Esophagus squamous epithelium (tissue), 5 donors: ENCODE results near the gene AS3MT. TPM values are rescaled to one million over a fixed set of nuclear protein-coding genes. Genes with fewer than 3 reads are reported as not detected.

Experiments used
- DNase-seq: peaks from one replicate; lab custom pipeline; 2025; lab: John Stamatoyannopoulos, UW
- H3K27ac ChIP-seq, 4 donors: fragments of 200-600 bp; sonication (generic); one replicate each; pipeline ENCODE4 v1.5.1; 2016 to 2019; ENCODE audit warnings: mild to moderate bottlenecking in 1 of 4
- H3K27me3 ChIP-seq, 4 donors: fragments of 200-600 bp; sonication (generic); 1 replicate in 3 of 4; 2 replicates in 1 of 4; pipeline versions ENCODE4 v1.5.1 to v1.6.0; 2017 to 2021; ENCODE audit warnings: antibody characterized with exemption in 1 of 4
- H3K36me3 ChIP-seq, 3 donors: fragments of 200-600 bp; sonication (generic); one replicate each; pipeline ENCODE4 v1.5.1; 2016 to 2019
- H3K4me1 ChIP-seq, 3 donors: fragments of 200-600 bp; sonication (generic); one replicate each; pipeline ENCODE4 v1.5.1; 2017 to 2019
- H3K4me3 ChIP-seq, 4 donors: fragments of 200-600 bp; sonication (generic); 1 replicate in 3 of 4; 2 replicates in 1 of 4; pipeline ENCODE4 v1.5.1; 2016 to 2019; ENCODE audit warnings: mild to moderate bottlenecking in 2 of 4, moderate library complexity in 1 of 4
- H3K9me3 ChIP-seq, 3 donors: fragments of 200-600 bp; sonication (generic); one replicate each; pipeline ENCODE4 v1.5.1; 2016 to 2019
- CTCF ChIP-seq, 6 experiments: fragments of 450-650 bp in 4 of 6; fragments of 200-600 bp in 2 of 6; sonication (generic) in 2 of 6; IDR thresholded peaks; one replicate each; pipeline ENCODE4 v1.5.1; 2016 to 2019; ENCODE audit warnings: antibody characterized with exemption in 6 of 6, mild to moderate bottlenecking in 4 of 6, moderate library complexity in 4 of 6
- POLR2A ChIP-seq, 4 donors: fragments of 450-650 bp; IDR thresholded peaks; one replicate each; pipeline ENCODE4 v1.6.1; 2017; ENCODE audit warnings: antibody characterized with exemption in 4 of 4, mild to moderate bottlenecking in 4 of 4, moderate library complexity in 3 of 4
- WGBS, 2 donors: methylation state at CpG; one replicate each; pipeline ENCODE4 v1.1.5; 2018; 5-methylcytosine and 5-hydroxymethylcytosine counted together
- intact Hi-C: fragments of 100-400 bp; cut with DNase I; formaldehyde crosslinking; loops from one replicate; pipeline ENCODE4 v1.15.0; 2022
- total RNA-seq, 4 donors: library from RNA; depleted of rRNA; stranded (reverse); fragments of >200 nt; gene quantifications; one replicate each; pipeline ENCODE4 v1.1.0, GENCODE V29; 2016
- donor health status: DM: yes; HTN: yes; CAD: no.

Gene AS3MT
- total RNA-seq, 4 donors from 2014 or later, result 0.44 to 4.4 (median 2.9) TPM

DNA sequence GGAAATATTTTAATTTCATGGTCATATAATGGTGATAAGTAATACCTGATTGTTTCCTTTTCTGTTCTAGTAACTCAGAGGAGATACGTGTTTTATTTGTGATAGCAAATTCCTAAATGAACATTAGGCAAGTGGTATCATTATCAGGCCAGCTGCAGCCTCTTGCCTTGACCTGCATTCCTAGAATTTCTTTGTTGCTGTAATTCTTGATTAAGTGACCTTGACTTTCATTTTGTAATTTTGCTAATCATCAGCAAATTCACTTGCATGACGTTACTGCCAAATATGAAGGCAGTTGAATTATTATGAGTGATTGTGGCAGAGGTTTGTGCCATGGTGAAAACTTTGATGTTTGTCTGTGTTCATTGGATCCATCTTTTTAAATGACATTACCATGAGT, 5.6 kb upstream of the AS3MT start:
- whole genome bisulfite sequencing, 2 donors, result 74 to 75% methylated on average over 2 of the region's 2 CpGs
- Histone ChIP-seq H3K9me3 (no peaks in the 10 kb centered on the region), H3K27ac (no peak overlapping the region), H3K4me1 (peaks cover 0 to 1% (median 0%) of the 10 kb centered on the region in 3 donors), H3K4me3 (no peak overlapping the region), H3K36me3 (peaks cover 4 to 50% (median 8%) of the 10 kb centered on the region in 3 donors), H3K27me3 (no peaks in the 10 kb centered on the region)
- TF ChIP-seq POLR2A (IDR thresholded peaks at IDR 0.05) (no peak), CTCF (IDR thresholded peaks at IDR 0.05) (no peak)
- DNase-seq, result no peak
- intact Hi-C loops, result no loop called here

DNA sequence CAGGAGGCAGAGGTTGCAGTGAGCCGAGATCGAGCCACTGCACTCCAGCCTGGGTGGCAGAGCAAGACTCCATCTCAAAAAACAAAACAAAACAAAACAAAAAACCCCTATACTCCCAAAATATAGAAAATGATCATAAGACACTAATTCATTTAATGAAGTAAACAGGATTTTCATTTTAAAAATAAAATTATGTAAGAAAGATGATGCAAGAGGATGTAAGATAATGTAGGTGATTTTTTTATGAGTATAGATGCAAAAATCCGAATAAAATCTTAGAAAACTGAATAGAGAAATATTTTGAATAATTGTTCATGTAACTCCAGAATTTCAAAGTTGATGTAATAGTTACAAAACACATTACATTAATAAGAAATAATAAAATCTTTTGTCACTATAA, 3.6 kb upstream of the AS3MT start:
- whole genome bisulfite sequencing, 2 donors, result 82 to 84% methylated on average over 3 of the region's 3 CpGs
- peaks cover 4 to 39% (median 8%) of the 10 kb centered on the region in 3 donors for H3K36me3 ChIP-seq
- H3K27me3 ChIP-seq, result no peaks in the 10 kb centered on the region
- H3K27ac ChIP-seq, result no peak overlapping the region
- H3K9me3 ChIP-seq, result no peaks in the 10 kb centered on the region
- TF ChIP-seq CTCF (IDR thresholded peaks at IDR 0.05) (no peak), POLR2A (IDR thresholded peaks at IDR 0.05) (no peak)
- H3K4me3 ChIP-seq, result no peak overlapping the region
- intact Hi-C loops, result no loop called here
- H3K4me1 ChIP-seq, result peaks cover 0 to 19% (median 7%) of the 10 kb centered on the region in 3 donors
- no peak for DNase-seq

GRCh38 chr10:102868911-102869257, 386 bp upstream of the AS3MT start:
- no peak for TF ChIP-seq POLR2A (IDR thresholded peaks at IDR 0.05)
- TF ChIP-seq CTCF (IDR thresholded peaks at IDR 0.05), result no peak
- intact Hi-C loops, result no loop called here
- Histone ChIP-seq H3K9me3 (no peaks in the 10 kb centered on the region), H3K4me1 (peaks cover 0 to 19% (median 7%) of the 10 kb centered on the region in 3 donors), H3K4me3 (peak overlapping the region; percentile 35 to 66 (median 55)), H3K27ac (peak overlapping the region; percentile 16 to 54 (median 44)), H3K27me3 (no peaks in the 10 kb centered on the region), H3K36me3 (peaks cover 0 to 7% (median 0%) of the 10 kb centered on the region in 3 donors)
- WGBS, 2 donors, result 12 to 20% methylated on average over 5 of the region's 5 CpGs
- DNase-seq, result no peak

GRCh38 chr10:102870221-102870620, 951 bp downstream of the AS3MT start:
- H3K36me3 ChIP-seq, result no peaks in the 10 kb centered on the region
- TF ChIP-seq CTCF (IDR thresholded peaks at IDR 0.05), result no peak
- no peak for TF ChIP-seq POLR2A (IDR thresholded peaks at IDR 0.05)
- H3K27ac ChIP-seq, result no peak overlapping the region
- H3K4me3 ChIP-seq, result peak overlapping the region in 2 of 4 donors; percentile 60 to 66
- peaks cover 0 to 19% (median 7%) of the 10 kb centered on the region in 3 donors for H3K4me1 ChIP-seq
- DNase-seq, result no peak
- 84 to 90% methylated on average over 10 of the region's 10 CpGs for WGBS, 2 donors
- intact Hi-C loops, result no loop called here
- H3K27me3 ChIP-seq, result no peaks in the 10 kb centered on the region
- no peaks in the 10 kb centered on the region for H3K9me3 ChIP-seq

- no peak for DNase-seq
- no peak overlapping the region for H3K4me3 ChIP-seq
- TF ChIP-seq CTCF (IDR thresholded peaks at IDR 0.05), result no peak
- TF ChIP-seq POLR2A (IDR thresholded peaks at IDR 0.05), result no peak
- no peaks in the 10 kb centered on the region for H3K27me3 ChIP-seq
- H3K27ac ChIP-seq, result no peak overlapping the region
- H3K4me1 ChIP-seq, result peaks cover 0 to 19% (median 7%) of the 10 kb centered on the region in 3 donors
- intact Hi-C loops, result no loop called here
- H3K9me3 ChIP-seq, result no peaks in the 10 kb centered on the region
- WGBS, 2 donors, result 86 to 89% methylated on average over 4 of the region's 4 CpGs
- H3K36me3 ChIP-seq, result no peaks in the 10 kb centered on the region
Measured at GRCh38 chr10:102872163-102872562, 2.9 kb downstream of the AS3MT start.
